DMS153 (cell line): ENCODE data around the gene COL11A2.

ENCODE experiments used
- DNase-seq: peaks from one replicate; lab custom pipeline; 2025; lab: John Stamatoyannopoulos, UW

Gene COL11A2

DNA sequence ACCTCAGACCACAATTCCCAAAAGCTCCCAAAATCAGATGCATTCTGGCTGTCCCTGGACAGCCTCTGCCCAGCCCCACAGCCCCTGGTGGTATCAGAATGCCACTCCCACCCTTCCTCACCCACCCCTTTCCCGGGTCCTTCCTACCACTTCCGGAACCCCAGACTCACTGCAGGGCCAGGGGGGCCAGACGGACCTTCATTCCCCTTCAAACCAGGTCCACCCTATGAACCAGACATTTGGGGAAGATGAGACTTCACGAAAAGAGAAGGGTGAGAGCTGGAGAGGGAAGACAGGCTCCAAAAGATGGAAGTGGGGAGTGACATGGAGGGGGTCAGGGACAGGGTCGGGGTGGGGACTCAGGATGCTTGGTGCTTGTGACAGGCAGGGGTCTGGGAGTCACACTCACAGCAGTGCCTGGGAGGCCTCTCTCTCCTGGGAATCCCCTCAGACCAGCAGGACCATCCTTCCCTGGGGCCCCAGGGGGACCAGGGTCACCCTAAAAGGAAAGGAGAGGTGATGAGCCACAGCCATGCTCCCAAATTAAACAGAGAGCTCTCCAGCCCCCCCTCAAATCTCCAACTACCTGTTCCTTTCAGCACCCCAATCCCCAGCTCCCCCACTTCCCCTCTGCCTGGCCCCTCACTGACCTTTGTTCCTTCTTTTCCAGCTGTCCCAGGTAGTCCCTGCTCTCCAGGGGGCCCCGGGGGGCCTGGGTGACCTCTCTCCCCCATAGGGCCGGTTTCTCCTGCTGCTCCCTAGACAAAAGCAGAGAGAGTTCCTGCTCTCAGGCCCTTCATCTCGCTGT is 20.2 kb downstream of the COL11A2 start:
- no peak for DNase-seq

DNA sequence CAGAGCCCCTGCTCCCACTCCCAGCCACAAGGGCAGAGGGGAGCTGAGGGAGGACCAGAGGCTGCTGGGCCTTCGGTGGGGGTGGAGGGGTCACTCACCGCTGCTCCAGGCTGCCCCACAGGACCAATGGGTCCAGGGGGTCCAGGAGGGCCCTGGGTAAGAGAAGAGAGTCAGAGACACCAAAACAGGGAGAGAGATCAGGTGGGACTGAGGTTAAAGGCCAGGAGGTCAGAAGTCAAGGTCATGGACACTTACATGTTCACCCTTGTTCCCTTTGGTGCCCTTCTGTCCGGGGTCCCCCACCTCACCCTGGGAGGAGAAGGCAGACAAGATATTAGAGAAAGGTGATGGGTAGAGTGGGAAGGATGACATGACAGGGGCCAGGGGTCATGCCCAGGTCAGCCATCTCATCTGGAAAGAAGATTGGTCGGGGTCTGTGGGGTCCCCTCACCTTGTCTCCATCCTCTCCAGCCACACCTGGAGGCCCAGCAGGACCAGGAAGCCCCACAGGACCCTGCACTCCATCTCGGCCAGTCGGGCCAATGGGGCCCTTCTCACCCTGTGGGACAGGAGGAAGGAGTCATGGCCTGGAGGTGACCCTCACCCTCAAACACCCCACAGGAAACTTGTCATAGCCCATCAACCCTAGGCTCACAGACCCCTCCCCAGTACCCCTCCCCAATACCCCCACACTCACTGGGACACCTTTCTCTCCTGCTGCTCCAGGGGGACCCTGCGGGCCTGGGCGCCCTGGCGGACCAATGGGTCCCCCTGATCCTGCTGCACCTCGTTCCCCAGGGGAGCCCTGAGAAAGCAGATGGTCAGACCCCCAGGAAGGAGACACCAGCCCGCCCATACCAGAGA is 21.0 kb downstream of the COL11A2 start:
- DNase-seq: no peak

DNA sequence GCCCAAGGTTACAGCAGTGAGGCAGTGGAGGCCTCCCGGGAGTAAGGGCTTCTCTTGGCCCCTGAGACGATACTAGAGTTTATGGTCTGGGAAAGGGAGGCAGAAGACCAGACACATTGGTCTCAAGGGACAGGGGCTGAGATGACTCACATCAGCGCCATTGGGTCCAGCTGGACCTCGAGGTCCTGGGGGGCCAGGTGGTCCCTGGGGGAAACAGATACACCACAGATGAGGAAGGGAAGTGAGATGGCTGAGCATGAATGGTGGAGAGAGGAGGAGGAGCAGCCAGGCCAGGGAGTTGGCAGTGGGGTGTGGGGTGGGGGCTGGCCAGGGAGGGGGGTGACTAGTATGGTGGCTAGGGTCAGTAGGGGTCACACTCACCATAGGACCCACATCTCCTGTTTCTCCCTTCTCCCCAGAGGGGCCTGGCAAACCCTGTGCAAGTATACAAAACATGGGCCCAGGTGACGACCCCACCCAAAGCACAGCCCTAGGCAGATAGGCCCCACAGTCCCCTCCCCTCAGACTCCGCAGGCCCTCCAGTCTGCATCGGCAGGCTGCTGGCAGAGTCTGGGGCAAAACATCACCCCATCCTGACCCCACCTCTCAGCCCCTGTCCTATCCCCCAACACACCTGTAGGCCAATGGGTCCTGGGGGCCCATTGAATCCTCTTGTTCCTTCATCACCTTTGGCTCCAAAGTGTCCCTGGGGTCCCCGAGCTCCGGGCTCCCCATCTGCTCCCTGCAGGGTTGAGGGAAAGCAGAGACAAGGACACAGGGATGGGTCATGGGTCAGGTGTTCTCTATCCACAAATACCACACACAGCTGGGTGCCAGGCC is 21.9 kb downstream of the COL11A2 start:
- no peak for DNase-seq

DNA sequence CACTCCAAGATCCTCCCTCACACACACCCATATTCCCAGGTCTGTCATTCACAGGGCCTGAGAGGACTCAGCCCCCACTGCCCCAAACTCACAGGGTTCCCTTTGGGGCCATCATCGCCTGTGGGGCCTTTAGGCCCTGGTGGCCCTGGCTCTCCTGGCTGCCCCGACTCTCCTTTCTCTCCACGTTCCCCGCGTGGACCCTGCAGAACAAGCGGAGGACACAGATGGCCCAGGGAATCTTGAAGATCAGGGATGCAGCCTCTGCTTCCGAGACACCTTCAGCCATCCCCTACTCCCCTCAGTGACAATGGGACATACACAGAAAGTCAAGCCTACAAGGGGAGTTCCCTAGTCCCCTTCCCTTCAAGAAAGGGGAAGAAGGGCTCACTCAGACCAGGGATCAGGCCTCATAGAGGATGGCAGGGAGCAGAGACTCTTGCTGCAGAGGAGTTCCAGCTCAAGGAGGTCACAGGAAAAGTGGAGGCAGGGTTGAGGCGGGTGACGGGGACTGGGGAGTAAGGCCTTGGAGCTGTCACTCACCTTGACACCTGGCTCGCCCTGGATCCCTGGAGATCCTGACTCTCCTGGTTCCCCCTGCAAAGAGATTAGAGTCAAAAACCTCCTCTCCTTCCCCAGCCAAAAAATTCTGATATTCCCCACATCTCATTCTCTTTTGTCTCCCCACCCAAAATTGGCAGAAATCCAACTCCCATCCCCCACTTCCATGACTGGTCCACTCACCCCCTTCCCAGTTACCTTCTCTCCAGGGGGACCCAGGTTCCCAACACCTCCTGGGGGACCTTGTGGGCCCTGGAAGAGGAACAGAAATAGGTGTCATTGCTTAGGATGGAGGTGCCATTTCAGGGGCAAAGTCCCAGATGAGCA is 22.7 kb downstream of the COL11A2 start:
- no peak for DNase-seq

DNA sequence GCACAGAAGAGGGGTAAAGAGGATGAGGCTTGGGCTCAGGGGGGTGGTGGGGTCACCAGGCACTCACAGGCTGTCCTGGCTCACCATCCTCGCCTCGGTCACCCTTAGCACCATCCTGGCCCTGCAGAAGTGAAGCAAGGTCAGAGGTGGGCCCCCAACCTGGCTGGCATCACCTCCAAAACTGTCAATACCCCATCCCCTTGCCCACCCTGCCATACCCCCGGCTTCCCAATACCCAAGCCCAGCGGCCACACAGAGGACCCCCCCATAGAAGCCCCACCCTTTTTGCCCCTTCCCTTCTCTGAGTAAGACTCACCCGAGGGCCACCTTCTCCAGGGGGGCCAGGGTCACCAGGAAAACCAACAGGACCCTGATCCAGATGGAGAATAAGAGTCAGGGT is 23.6 kb downstream of the COL11A2 start:
- DNase-seq: no peak

DNA sequence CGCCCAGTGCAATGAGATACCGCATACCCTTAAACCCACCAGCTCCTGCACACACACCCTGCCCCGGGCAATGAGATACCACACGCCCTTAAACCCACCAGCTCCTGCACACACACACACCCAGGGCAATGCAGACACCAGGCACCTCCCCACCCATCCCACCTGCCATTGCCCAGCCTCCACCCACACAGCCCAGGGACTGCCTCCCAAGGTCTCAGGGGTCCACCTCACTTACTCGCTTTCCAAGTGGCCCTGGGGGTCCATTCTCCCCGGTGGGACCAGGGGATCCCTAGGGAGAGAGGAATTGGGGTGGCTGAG is 24.0 kb downstream of the COL11A2 start:
- no peak for DNase-seq

DNA sequence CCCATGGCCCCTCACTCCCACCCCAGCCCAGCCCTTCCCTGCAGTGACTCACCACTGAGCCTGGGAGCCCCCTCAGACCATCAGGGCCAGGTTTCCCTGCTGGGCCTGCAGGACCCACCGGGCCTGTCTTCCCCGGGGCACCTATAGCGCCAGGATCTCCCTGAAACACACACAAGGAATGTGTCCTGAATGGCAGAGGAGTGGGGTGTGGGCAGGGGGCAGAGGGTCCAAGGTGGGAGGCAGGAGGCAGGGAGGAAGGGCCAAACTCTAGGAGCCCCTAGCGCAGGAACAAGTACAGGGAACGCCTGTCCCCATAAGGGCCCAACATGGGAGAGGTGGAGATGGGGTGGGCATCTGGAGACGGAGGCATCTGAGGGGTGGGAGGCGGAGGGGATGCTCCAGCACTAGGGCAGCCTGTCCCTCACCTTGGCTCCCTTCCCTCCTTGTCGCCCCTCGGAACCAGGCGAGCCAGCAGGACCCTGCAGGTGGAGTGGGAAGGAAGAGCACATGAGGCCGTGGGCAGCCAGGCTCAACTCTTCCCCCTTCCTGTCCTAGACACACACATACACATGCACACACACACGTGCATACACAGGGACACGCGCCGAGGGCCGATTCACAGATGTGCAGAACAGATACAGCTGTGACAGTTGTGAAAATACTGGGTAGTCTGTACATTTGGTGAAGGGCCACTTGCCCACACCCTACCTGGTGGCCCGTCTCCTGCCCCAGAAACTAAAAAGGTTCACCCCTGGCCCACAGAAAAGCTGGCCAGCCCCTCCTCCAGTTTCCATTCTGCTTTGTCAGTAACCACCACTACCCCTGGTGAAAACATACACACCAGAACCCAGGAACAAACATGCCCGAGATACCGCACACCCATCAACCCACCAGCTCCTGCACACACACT is 24.6 kb downstream of the COL11A2 start:
- DNase-seq: no peak

DNA sequence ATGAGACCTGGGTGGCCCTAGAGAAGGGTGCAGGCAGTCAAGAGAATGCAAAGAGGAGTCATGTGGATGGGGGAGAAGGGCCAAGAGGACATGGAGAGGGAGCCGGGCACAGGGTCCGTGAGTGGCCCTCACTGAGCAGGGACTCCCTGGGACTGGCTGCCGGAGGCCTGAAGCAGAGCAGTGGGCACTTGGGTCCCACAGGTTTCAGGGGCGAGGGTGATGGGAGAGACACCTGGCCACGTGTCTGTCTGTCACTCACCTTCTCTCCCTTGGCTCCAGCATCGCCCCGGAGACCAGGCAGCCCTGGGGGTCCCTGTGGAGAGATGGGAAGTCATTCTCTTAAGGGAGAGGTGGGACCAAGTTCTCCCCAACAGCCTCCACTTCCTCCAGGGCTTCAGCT is 25.5 kb downstream of the COL11A2 start:
- no peak for DNase-seq

DNA sequence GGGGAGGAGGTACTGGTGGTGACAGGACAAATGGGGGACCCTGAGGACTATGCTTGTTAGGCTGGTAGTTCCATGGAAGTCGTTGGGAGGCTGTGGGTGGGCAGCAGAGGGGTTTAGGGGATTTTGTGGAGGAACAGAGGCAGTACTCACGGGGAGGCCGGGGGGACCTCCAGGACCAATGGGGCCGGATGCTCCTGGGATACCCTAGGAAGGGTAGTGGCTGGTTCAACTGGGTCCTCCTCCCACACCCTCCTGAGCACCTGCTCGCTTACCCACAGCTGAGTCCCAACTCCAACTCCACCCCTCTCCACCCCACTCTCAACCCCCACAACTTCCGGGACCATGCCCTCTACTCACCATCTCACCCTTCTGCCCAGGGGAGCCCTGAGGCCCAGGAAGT is 25.9 kb downstream of the COL11A2 start:
- DNase-seq: no peak

DNA sequence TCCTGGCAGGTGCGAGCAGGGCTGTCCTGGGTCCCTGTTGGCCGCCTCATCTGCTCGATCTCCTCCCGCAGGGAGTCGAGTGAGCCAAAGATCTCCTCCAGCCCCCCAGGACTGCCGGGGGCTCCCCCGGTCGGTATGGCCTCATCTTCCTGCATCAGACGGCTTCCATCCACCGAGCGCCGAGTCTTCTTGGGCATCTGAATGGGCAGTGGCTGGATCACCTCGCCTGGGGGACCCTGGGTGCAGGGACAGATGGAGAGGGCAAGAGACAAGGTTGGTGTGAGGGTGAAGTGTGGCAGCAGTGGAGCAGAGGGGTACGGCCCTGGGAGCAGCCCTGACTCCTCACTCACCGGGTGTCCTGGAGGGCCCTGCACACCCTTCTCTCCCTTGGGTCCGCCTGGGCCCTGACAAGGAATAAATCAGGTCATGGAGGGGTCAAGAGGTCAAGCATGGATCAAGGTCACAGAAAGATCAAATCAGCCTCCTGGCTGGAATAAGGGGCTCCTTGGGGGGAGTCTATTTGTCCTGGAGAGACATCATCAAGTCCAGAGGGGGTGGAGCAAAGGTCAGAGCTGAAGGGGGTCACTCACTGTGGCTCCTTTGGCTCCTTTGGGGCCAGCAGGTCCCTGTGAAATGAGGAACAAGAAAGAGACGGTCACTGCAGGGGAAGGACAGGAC is 26.5 kb downstream of the COL11A2 start:
- no peak for DNase-seq

DNA sequence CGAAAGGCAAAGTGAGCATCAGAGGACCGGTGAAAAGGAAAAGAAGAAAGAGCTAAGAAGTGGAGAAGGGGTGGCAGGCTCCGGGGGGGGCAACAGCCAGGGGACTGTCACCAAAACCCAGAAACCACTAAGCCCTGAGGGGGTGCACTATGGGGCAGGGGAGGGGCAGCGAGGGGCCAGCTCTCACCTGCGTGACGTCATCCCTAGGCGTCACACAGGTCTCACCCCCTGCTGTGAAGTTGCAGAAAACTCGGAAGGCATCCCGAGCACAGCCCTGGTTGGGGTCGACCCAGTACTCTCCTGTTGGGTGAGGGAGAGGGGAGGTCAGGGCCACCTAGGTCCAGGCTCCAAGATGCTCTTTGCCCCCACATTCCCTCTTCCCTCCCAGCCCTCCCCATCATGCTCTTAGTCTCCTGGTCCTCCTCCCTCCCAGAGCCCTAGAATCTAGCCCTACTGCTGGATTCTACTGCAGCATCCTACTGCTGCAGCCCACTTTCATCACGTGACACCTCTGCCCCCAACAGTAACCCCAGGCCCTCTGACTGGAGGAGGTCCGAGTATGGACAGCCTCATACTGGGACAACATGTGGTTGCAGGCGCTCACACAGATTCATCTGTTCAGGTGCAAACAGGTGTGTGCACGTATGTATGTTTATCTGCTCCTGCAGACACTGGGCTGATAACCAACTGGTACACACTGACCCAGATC is 27.4 kb downstream of the COL11A2 start:
- DNase-seq: no peak

DNA sequence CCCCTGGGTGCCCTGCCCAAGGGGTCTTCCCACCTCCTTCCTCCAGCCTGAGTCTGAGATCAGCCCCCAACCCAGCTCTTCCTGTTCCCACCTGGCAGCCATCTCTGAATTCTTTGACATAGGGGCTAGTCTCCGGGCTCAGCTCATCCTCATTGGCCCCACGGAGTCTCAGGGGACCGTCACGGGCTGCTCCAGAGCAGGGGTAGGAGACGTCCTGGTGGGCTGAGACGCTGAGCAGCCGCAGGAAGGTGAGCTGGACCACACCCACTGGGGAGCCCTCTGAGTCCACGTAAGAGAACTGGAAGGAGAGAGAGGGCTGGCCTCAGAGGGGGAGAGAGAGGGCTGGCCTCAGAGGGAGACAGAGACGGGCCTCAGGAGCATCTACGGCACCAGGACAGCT is 28.1 kb downstream of the COL11A2 start:
- DNase-seq: no peak

DNA sequence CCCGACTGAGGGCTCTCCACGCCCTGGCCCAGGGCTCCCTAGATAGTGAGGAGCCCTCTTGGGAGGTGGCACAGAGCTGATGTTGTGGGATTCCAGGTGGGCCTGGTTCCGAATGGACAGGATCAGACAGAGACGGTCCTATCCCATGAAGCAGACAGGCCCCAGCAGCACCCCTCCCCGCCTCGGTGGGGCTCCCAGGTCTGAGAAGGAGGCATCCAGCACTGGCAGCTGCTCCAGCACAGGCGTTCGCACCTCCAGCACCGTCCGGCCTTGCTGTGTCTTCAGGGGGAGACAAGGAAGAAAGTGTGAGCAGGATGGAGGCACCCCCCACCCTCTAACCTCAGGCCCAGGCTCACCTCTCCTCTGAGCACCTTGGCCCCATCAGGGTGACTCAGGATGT is 28.7 kb downstream of the COL11A2 start:
- no peak for DNase-seq

DNA sequence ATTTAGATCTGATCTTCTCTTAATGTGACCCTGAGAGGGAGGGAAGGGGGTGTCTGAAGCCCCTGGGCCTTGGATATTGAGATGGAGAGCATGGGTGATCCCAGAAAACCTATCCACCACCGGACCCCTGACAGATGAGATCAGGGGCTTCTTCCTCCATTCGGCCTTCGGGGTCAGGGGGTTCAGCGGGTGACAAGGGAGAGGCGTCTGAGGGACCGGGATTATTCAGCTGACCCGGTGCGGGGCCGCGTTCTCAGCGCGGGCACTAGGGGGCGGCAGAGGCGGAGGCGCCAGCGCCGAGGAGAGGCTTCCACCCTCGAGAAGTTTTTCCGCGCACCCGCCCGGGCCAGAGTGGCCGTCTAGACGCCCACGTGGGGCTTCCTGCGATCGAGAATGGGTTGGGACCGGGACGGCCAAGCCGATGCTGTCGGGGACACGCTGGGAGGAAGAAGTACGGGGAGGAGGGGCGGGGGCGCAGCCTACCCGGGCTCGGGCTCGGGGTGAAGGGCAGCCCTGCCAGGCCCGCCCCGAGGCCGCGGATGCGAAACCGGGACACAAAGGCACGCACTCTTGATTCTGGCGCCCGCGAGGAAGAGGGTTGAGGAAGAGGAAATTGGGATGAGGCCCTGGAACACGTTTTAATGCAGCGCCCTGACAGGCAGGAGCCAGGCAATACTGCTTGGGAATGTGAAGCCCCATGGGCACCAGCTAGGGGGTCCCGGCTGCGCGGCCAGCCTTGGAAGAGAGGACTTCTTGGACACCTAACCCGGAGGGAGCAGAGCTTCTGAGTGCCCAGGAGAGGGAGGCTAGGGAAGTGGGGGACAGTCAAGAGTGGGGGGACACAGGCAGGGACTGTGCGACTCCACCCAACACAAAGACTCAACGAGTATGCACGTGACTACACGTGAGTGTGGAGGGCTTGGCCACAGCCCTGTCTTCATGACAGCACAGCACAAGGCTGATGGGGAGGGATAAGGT is 30.6 kb downstream of the COL11A2 start:
- no peak for DNase-seq

DNA sequence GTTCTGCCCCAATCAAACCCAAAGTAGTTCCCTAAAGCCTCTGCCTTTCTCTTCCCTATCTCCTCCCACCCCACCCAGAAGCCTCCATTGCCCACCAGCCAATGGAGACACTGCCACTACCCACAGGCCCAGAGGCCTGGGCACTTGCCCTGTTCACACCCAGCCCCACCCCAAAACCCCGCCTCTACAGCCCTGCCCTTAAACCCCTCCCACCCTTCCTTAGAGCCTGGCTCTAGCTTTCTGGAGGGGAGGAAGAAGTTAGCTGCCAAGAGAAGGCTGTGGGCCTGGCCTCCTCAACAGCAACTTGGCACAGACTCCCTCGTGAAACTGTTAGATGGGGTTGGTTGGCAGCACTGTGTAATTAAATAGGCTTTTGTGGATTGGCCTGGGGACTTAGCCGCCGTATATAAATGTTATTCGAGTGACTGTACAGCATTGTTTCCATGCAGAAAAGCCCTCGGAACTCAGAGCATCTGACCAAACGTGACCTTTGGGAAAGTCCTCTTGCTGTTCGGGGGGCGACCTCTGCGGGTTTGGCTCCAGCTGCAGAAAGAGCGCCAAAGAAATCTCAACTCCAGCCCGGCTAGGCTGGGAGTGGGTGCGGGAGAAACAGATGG is 31.4 kb downstream of the COL11A2 start:
- no peak for DNase-seq

DNA sequence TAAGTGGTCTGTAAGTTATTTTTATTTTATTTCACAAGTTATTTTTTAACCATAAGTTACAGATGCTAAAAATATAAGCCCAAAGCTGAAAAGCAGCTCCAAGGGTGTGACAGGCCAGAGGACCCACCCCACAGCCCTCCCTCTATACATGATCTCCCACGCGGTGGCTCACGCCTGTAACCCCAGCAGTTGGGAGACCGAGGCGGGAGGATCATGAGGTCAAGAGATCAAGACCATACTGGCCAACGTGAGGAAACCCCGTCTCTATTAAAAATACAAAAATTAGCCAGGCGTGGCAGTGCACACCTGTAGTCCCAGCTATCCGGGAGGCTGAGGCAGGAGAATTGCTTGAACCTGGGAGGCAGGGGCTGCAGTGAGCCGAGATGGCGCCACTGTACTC is 32.2 kb downstream of the COL11A2 start:
- DNase-seq: no peak

DNA sequence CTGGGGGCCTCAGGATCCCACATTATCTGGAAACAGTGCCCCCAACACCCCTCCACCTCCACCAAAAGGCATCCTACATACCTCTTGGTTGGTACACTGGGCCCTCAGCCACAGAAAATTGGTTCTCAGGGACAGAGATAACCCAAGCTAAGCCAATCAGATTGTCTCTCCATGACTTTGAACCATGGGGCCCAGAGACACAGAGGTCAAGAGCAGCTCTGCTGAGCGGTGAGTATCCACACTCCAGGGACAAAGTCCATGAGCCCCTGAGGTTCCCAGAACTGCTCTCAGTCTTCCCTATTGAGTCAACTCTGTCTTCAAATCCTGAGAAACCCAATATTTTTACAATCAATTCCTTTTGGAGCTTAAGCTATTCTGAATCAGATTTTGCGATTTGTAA is 35.3 kb downstream of the COL11A2 start:
- DNase-seq: no peak

DNA sequence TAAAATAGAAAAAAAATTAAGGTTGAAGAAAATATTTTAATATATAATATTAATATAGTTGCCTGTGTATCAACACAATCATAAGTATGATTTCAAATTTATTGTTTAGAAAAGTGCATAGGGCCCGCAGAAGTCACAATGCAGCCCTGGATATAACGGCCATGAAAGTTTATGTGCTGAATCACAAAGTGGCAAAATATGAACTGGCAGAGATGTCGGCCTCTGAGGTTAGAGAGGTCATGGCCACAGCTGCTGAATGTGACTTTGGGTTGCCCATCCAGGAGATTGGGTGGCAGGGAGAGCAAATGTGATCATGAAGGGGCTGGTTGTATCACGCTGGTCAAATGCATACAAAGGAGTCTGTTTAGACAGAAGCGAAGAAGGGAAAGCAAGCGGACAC is 35.7 kb downstream of the COL11A2 start:
- no peak for DNase-seq
